ENCODE measurements around the gene ZMAT5.

The ZMAT5 gene

GRCh38 chr22:29766632-29767170 lies at the start of gene ZMAT5:
Gene ZMAT5 (minus strand): TSS chr22:29767007. CDS start chr22:29748544, 18,463 bp downstream.
- DNase-seq: peak; percentile 95

- DNase-seq: no peak
Measured at GRCh38 chr22:29816539-29816938, 49.7 kb upstream of the ZMAT5 start.

- no peak for DNase-seq
Measured at GRCh38 chr22:29816128-29816527, 49.3 kb upstream of the ZMAT5 start.

GRCh38 chr22:29815580-29815979 lies 48.8 kb upstream of the ZMAT5 start:
- no peak for DNase-seq

GRCh38 chr22:29814003-29814402 lies 47.2 kb upstream of the ZMAT5 start:
- DNase-seq: no peak

- DNase-seq: no peak
Measured at GRCh38 chr22:29813563-29813962, 46.8 kb upstream of the ZMAT5 start.

GRCh38 chr22:29813126-29813525 lies 46.3 kb upstream of the ZMAT5 start:
- no peak for DNase-seq

- DNase-seq: no peak
Measured at GRCh38 chr22:29811377-29811776, 44.6 kb upstream of the ZMAT5 start.

- no peak for DNase-seq
Measured at GRCh38 chr22:29810216-29810615, 43.4 kb upstream of the ZMAT5 start.

GRCh38 chr22:29806196-29806595 lies 39.4 kb upstream of the ZMAT5 start:
- no peak for DNase-seq

GRCh38 chr22:29804985-29805384 lies 38.2 kb upstream of the ZMAT5 start:
- DNase-seq: no peak

- no peak for DNase-seq
Measured at GRCh38 chr22:29803190-29803589, 36.4 kb upstream of the ZMAT5 start.

- peak; percentile 18 for DNase-seq
Measured at GRCh38 chr22:29801796-29802195, 35.0 kb upstream of the ZMAT5 start.

- DNase-seq: no peak
Measured at GRCh38 chr22:29801153-29801552, 34.3 kb upstream of the ZMAT5 start.

- no peak for DNase-seq
Measured at GRCh38 chr22:29799217-29799680, 32.4 kb upstream of the ZMAT5 start.

GRCh38 chr22:29798801-29799200 lies 32.0 kb upstream of the ZMAT5 start:
- no peak for DNase-seq

- no peak for DNase-seq
Measured at GRCh38 chr22:29798318-29798717, 31.5 kb upstream of the ZMAT5 start.

GRCh38 chr22:29797351-29797750 lies 30.5 kb upstream of the ZMAT5 start:
- DNase-seq: no peak

- DNase-seq: no peak
Measured at GRCh38 chr22:29795663-29796062, 28.9 kb upstream of the ZMAT5 start.

- no peak for DNase-seq
Measured at GRCh38 chr22:29793396-29793795, 26.6 kb upstream of the ZMAT5 start.

- DNase-seq: no peak
Measured at GRCh38 chr22:29790061-29790460, 23.3 kb upstream of the ZMAT5 start.

GRCh38 chr22:29788339-29789279 lies 21.8 kb upstream of the ZMAT5 start:
- no peak for DNase-seq

GRCh38 chr22:29787371-29787980 lies 20.7 kb upstream of the ZMAT5 start:
- DNase-seq: no peak

- no peak for DNase-seq
Measured at GRCh38 chr22:29786031-29786430, 19.2 kb upstream of the ZMAT5 start.

All from NCI-H146 (cell line).